ENCODE results near the gene SMIM34. TPM values are rescaled to one million over a fixed set of nuclear protein-coding genes. Genes with fewer than 3 reads are reported as not detected.

The SMIM34 gene, protein sequence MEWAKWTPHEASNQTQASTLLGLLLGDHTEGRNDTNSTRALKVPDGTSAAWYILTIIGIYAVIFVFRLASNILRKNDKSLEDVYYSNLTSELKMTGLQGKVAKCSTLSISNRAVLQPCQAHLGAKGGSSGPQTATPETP
- not detected in 2 replicates for total RNA-seq

DNA sequence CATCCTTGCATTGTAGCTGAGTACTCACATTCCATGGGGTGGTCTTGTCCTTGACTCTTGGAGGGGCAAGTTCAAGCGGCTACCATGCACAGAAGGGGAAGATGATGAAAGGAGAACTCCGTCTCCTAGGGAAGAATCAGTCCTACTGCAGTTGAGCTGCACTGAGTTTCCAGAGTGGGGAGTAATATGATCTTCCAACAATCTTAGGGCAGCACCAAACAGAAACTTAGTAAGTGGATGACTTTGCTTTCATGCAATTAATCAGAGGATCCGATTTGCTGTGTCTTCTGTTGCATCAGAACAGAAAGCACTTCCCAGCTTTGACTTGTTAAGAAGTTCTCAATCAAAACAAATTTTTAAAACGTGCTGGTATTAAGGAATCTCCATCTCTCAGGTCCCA is at the start of gene SMIM34:
SMIM34 (minus strand) TSS at position 147 of the 400 bp plus-strand sequence; CDS start at position 35, 112 bp downstream.

DNA sequence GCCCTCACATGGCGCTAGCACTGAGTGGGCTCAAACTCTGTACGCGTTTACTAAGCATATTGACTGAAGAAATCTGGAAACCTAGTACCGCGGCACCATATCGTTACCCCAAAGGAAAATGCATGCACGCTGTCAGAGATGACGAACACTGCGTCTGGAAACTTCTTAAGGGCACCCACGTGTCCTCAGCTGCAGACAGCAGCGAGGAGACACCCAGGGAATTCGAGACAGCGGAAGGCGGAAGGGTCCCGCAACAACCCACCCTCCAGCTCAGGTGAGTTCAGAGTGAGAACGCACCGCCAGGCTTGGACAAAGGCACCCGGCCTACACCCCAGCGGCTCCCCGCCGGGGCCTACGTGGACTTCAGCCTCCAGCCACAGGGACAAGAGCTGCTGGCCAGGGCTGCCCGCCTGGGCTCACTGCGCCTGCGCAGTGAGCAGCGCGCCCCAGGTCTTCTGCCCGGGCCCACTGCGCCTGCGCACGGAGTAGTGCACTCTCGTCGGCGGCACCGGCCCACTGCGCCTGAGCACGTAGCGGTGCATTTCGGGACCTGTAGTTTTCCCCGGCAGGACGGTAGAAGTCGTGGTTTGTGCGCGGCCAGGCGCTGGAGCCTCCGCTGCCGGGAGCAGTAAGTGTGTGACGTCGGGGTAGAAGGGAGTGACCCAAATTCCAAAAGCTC is 48.7 kb downstream of the SMIM34 start, which contains the start of gene SMIM11:
SMIM11 (plus strand) TSS at position 568 of the 679 bp plus-strand sequence. CDS start 3,998 bp downstream, outside the sequence.

Small RNA genes within 50 kb of the gene (small RNA-seq; reads per million reads assigned to genes)
- not detected for gene RF00614

Other genes with a start within 250 kb of the SMIM34 start
- gene KCNE2, start 59.9 kb downstream of the SMIM34 start, total RNA-seq: not detected in 2 replicates
- 2.8 and 3.1 TPM in 2 replicates for gene SMIM11, start 48.4 kb downstream of the SMIM34 start, total RNA-seq
- under 0.01 TPM in 1 of 2 replicates, not detected in the other for gene KCNE1, start 88.3 kb upstream of the SMIM34 start, total RNA-seq
- gene RCAN1, start 191.2 kb upstream of the SMIM34 start, total RNA-seq: 6.7 and 16.5 TPM in 2 replicates
- under 0.01 TPM in 1 of 2 replicates, not detected in the other for gene CLIC6, start 245.0 kb upstream of the SMIM34 start, total RNA-seq